Measurements from ENCODE around the gene PPARD. TPM values are rescaled to one million over a fixed set of nuclear protein-coding genes. Genes with fewer than 3 reads are reported as not detected.
A peak's percentile ranks its signal among the peaks of the same experiment; 100 is the strongest.

The PPARD gene
- total RNA-seq (10 to 100 TPM; 24.5 to 37.4 (median 34.9) TPM), polyA plus RNA-seq (10 to 100 TPM in 2 of 3 donors, 1 to 10 TPM in 1; 9.4 to 16.8 (median 12.7) TPM)
- long read RNA-seq, donor 1, partial matches to known transcripts: 5 of 10 reads
- long read RNA-seq, donor 1, other reads (novel, unspliced or antisense): 0 of 10 reads
- long read RNA-seq, donor 2, partial matches to known transcripts: 0 of 3 reads
- long read RNA-seq, donor 2, other reads (novel, unspliced or antisense): 0 of 3 reads

DNA sequence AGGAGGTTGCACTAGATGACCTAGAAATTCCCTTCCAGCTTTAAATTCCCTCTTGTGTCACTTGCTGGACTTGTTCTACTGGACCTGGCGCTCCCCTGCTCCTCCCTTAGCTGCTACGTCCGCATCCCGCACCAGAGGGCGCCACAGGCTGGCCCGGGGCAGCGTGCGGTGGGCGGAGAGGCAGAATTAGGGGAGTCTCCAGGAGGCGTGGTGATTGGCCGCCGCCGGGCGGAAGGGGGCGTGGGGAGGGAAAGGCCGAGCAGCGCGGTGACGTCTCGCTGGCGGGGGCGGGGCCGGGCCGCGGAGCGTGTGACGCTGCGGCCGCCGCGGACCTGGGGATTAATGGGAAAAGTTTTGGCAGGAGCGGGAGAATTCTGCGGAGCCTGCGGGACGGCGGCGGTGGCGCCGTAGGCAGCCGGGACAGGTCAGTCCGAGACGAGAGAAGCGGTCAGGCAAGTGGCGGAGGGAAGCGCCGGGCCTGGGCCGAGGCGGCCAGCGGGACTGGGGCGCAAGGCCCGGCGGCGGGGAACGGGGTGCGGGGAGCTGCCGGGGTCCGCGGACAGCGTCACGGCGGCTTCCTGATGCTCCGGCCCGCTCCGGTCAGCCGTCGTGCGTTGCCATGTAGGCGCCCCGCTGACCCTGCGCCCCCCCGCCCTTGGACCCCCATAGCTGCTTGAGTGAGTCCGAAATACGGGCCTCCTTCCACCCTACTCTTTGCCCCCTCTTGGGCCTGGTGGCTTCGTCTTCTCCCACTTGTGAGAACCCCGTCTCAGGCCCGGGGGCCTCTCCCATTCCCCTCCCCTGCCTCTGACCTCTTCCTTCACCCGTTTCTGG is at the start of gene PPARD:
PPARD (plus strand) TSS at position 301 of the 834 bp plus-strand sequence. CDS start 68,530 bp downstream, outside the sequence.
- Histone ChIP-seq H3K4me1 (peaks cover 17 to 55% (median 49%) of the 10 kb centered on the region in 6 donors), H3K9me3 (no peaks in the 10 kb centered on the region), H3K27ac (peak within 1 kb of the TSS; percentile 53 to 95 (median 92)), H3K27me3 (replicated peaks in 1 of 7) (no peaks in the 10 kb centered on the region), H3K4me3 (peak within 1 kb of the TSS; percentile 56 to 87 (median 80)), H3K36me3 (peaks cover 0 to 26% (median 14%) of the 10 kb centered on the region in 6 donors)
- peak in 1 of 3 donors; percentile 38 for TF ChIP-seq POLR2A (IDR thresholded peaks at IDR 0.05)
- TF ChIP-seq POLR2AphosphoS5 (IDR thresholded peaks at IDR 0.05): peak; percentile 91 to 93 (median 92)
- TF ChIP-seq, protein P1, sequence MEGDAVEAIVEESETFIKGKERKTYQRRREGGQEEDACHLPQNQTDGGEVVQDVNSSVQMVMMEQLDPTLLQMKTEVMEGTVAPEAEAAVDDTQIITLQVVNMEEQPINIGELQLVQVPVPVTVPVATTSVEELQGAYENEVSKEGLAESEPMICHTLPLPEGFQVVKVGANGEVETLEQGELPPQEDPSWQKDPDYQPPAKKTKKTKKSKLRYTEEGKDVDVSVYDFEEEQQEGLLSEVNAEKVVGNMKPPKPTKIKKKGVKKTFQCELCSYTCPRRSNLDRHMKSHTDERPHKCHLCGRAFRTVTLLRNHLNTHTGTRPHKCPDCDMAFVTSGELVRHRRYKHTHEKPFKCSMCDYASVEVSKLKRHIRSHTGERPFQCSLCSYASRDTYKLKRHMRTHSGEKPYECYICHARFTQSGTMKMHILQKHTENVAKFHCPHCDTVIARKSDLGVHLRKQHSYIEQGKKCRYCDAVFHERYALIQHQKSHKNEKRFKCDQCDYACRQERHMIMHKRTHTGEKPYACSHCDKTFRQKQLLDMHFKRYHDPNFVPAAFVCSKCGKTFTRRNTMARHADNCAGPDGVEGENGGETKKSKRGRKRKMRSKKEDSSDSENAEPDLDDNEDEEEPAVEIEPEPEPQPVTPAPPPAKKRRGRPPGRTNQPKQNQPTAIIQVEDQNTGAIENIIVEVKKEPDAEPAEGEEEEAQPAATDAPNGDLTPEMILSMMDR (IDR thresholded peaks at IDR 0.05 in 8 of 11, conservative IDR thresholded peaks at IDR 0.05 in 3 of 11): peak; percentile 98 to 100 (median 99)
- DNase-seq: peak; percentile 100
- 0 to 2% (median 1%) methylated on average over 34 to 77 of the region's 77 CpGs for WGBS, 5 donors
- intact Hi-C loops (cut with DNase I; ENCODE audit: low total_unique reads): loop anchor here (5.0 kb wide), 2 partner anchors 110 to 125 kb away; partner anchors contain the start of genes FANCE and RPL10A

DNA sequence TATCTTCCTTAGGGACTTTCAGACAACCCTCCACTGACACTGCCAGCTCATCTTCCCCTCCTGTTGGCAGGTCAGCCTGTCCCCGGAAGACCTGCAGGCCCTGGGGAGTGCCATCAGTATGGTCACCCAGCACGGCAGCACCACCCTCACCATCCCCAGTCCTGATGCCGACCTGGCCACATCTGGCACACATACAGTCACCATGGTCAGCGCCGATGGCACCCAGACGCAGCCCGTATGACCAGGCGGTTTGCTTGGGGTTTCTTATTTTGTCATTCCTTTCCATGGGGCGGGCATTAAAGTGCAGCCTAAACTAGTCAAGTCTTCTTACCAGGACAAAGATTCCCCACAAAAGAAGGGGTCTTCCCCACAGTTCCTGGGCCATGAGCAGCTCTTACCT is 48.7 kb upstream of the PPARD start:
- peak in 1 of 3 donors; percentile 34 for TF ChIP-seq POLR2AphosphoS5 (IDR thresholded peaks at IDR 0.05)
- TF ChIP-seq, protein P1 (IDR thresholded peaks at IDR 0.05 in 8 of 11, conservative IDR thresholded peaks at IDR 0.05 in 3 of 11): no peak
- Histone ChIP-seq H3K27me3 (replicated peaks in 1 of 7) (no peaks in the 10 kb centered on the region), H3K9me3 (no peaks in the 10 kb centered on the region), H3K36me3 (peaks cover 7 to 81% (median 70%) of the 10 kb centered on the region in 6 donors), H3K27ac (no peak overlapping the region), H3K4me1 (peaks cover 10 to 28% (median 19%) of the 10 kb centered on the region in 6 donors), H3K4me3 (no peak overlapping the region)
- no peak for DNase-seq
- WGBS, 5 donors: 82 to 97% (median 94%) methylated on average over 9 of the region's 9 CpGs
- intact Hi-C loops (cut with DNase I; ENCODE audit: low total_unique reads): no loop called here

DNA sequence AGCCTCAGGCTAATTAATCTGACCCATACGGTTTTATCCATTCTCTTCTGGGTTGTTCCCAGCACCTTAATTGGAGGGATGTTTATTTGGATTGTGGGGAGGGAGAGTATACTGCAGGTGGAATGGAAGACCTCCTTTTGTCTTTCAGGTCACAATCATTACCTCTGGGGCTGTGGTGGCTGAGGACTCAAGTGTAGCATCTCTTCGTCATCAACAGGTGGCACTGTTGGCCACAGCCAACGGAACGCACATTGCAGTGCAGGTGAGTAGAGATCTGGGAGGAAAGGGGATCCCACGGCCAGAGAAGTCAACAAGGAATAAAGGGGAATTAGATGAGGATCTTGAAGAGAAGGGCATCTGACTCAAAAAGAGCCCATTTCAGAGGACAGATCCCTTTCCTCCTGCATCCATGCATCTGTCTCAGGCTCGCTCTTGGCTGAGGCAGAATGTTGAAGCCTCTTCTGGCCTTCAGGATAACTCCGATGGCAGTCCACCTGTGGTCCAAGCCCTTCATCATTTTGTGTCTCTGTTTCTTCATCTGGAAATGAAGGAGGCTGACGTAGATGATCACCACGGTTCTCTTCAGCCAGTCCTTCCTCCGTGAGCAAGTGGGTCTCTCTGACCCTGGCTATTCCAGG is 47.9 kb upstream of the PPARD start:
- 56 to 64% (median 61%) methylated on average over 10 of the region's 10 CpGs for WGBS, 5 donors
- Histone ChIP-seq H3K27ac (no peak overlapping the region), H3K36me3 (peaks cover 7 to 74% (median 63%) of the 10 kb centered on the region in 6 donors), H3K9me3 (no peaks in the 10 kb centered on the region), H3K4me3 (no peak overlapping the region), H3K4me1 (peaks cover 18 to 35% (median 27%) of the 10 kb centered on the region in 6 donors), H3K27me3 (replicated peaks in 1 of 7) (no peaks in the 10 kb centered on the region)
- intact Hi-C loops (cut with DNase I; ENCODE audit: low total_unique reads): no loop called here
- no peak for TF ChIP-seq POLR2A (IDR thresholded peaks at IDR 0.05)
- TF ChIP-seq POLR2AphosphoS5 (IDR thresholded peaks at IDR 0.05): peak in 1 of 3 donors; percentile 35
- TF ChIP-seq, protein P1 (IDR thresholded peaks at IDR 0.05 in 8 of 11, conservative IDR thresholded peaks at IDR 0.05 in 3 of 11): peak; percentile 54 to 85 (median 71)
- DNase-seq: peak; percentile 86

Data from spleen (tissue), 13 donors.